ENCODE results near the gene CD99. TPM values are rescaled to one million over a fixed set of nuclear protein-coding genes. Genes with fewer than 3 reads are reported as not detected.

Gene CD99
- total RNA-seq, 1 experiment from 2014 or later: 1,443 TPM

GRCh38 chrX:2694914-2695267 lies 3.8 kb downstream of the CD99 start:
- BruUV-seq (replicated peaks): TSS peak; percentile 1
- Histone ChIP-seq H3K9me3 (ENCODE audit: low read depth, low read length, poor library complexity, severe bottlenecking) (no peaks in the 10 kb centered on the region), H3K27me3 (replicated peaks; ENCODE audit: insufficient read depth, low read depth, low read length, poor library complexity) (no peaks in the 10 kb centered on the region), H3K27ac (ENCODE audit: low read depth, low read length, poor library complexity, severe bottlenecking) (peak overlapping the region; percentile 97), H3K36me3 (ENCODE audit: insufficient read depth, low read length, poor library complexity, severe bottlenecking) (peaks cover 67% of the 10 kb centered on the region), H3K4me1 (ENCODE audit: insufficient read depth, low read length, poor library complexity, severe bottlenecking) (peaks cover 52% of the 10 kb centered on the region), H3K4me3 (ENCODE audit: low read depth, low read length, poor library complexity, severe bottlenecking) (peak overlapping the region; percentile 100)
- ChIA-PET POLR2A (ENCODE audit: low non-redundant PET) (no interaction called here), CTCF (no interaction called here)
- DNase-seq (ENCODE audit: low spot score): no peak
- intact Hi-C loops (cut with micrococcal nuclease; ENCODE audit: unreplicated experiment): loop anchor here (5.0 kb wide), 1 partner anchor 43 kb away; no protein-coding TSS in a partner anchor
- TF ChIP-seq EZH2 (IDR thresholded peaks at IDR 0.05; ENCODE audit: borderline replicate concordance, low read depth, low read length, poor library complexity, severe bottlenecking): no peak

GRCh38 chrX:2696698-2697215 lies 5.7 kb downstream of the CD99 start:
- intact Hi-C loops (cut with micrococcal nuclease; ENCODE audit: unreplicated experiment): no loop called here
- Histone ChIP-seq H3K27me3 (replicated peaks; ENCODE audit: insufficient read depth, low read depth, low read length, poor library complexity) (no peaks in the 10 kb centered on the region), H3K36me3 (ENCODE audit: insufficient read depth, low read length, poor library complexity, severe bottlenecking) (peaks cover 78% of the 10 kb centered on the region), H3K27ac (ENCODE audit: low read depth, low read length, poor library complexity, severe bottlenecking) (peak overlapping the region; percentile 97), H3K9me3 (ENCODE audit: low read depth, low read length, poor library complexity, severe bottlenecking) (no peaks in the 10 kb centered on the region), H3K4me1 (ENCODE audit: insufficient read depth, low read length, poor library complexity, severe bottlenecking) (peaks cover 54% of the 10 kb centered on the region), H3K4me3 (ENCODE audit: low read depth, low read length, poor library complexity, severe bottlenecking) (peak overlapping the region; percentile 100)
- ChIA-PET POLR2A (ENCODE audit: low non-redundant PET) (no interaction called here), CTCF (no interaction called here)
- DNase-seq (ENCODE audit: low spot score): peak; percentile 97
- BruUV-seq (replicated peaks): no TSS peak
- TF ChIP-seq EZH2 (IDR thresholded peaks at IDR 0.05; ENCODE audit: borderline replicate concordance, low read depth, low read length, poor library complexity, severe bottlenecking): no peak
- no peak for TF ChIP-seq CTCF (conservative IDR thresholded peaks at IDR 0.05; ENCODE audit: low read depth, low read length)

- Histone ChIP-seq H3K36me3 (ENCODE audit: insufficient read depth, low read length, poor library complexity, severe bottlenecking) (peaks cover 76% of the 10 kb centered on the region), H3K4me3 (ENCODE audit: low read depth, low read length, poor library complexity, severe bottlenecking) (peak overlapping the region; percentile 100), H3K9me3 (ENCODE audit: low read depth, low read length, poor library complexity, severe bottlenecking) (no peaks in the 10 kb centered on the region), H3K27me3 (replicated peaks; ENCODE audit: insufficient read depth, low read depth, low read length, poor library complexity) (no peaks in the 10 kb centered on the region), H3K4me1 (ENCODE audit: insufficient read depth, low read length, poor library complexity, severe bottlenecking) (peaks cover 58% of the 10 kb centered on the region), H3K27ac (ENCODE audit: low read depth, low read length, poor library complexity, severe bottlenecking) (peak overlapping the region; percentile 97)
- no peak for DNase-seq (ENCODE audit: low spot score)
- TF ChIP-seq CTCF (conservative IDR thresholded peaks at IDR 0.05; ENCODE audit: low read depth, low read length) (no peak), EZH2 (IDR thresholded peaks at IDR 0.05; ENCODE audit: borderline replicate concordance, low read depth, low read length, poor library complexity, severe bottlenecking) (no peak)
- ChIA-PET POLR2A (ENCODE audit: low non-redundant PET) (no interaction called here), CTCF (no interaction called here)
- BruUV-seq (replicated peaks): no TSS peak
- intact Hi-C loops (cut with micrococcal nuclease; ENCODE audit: unreplicated experiment): no loop called here
Measured at GRCh38 chrX:2697306-2697705, 6.2 kb downstream of the CD99 start.

- peaks cover 63% of the 10 kb centered on the region for H3K4me1 ChIP-seq (ENCODE audit: insufficient read depth, low read length, poor library complexity, severe bottlenecking)
Measured at GRCh38 chrX:2697741-2698299, 6.7 kb downstream of the CD99 start.

More at GRCh38 chrX:2697741-2698299, 6.7 kb downstream of the CD99 start:
- H3K27me3 ChIP-seq (replicated peaks; ENCODE audit: insufficient read depth, low read depth, low read length, poor library complexity): no peaks in the 10 kb centered on the region
- peak overlapping the region; percentile 97 for H3K27ac ChIP-seq (ENCODE audit: low read depth, low read length, poor library complexity, severe bottlenecking)
- ChIA-PET POLR2A (ENCODE audit: low non-redundant PET) (no interaction called here), CTCF (no interaction called here)
- no peaks in the 10 kb centered on the region for H3K9me3 ChIP-seq (ENCODE audit: low read depth, low read length, poor library complexity, severe bottlenecking)
- TF ChIP-seq EZH2 (IDR thresholded peaks at IDR 0.05; ENCODE audit: borderline replicate concordance, low read depth, low read length, poor library complexity, severe bottlenecking) (no peak), CTCF (conservative IDR thresholded peaks at IDR 0.05; ENCODE audit: low read depth, low read length) (no peak)
- H3K36me3 ChIP-seq (ENCODE audit: insufficient read depth, low read length, poor library complexity, severe bottlenecking): peaks cover 71% of the 10 kb centered on the region
- intact Hi-C loops (cut with micrococcal nuclease; ENCODE audit: unreplicated experiment): no loop called here
- no TSS peak for BruUV-seq (replicated peaks)
- peak overlapping the region; percentile 100 for H3K4me3 ChIP-seq (ENCODE audit: low read depth, low read length, poor library complexity, severe bottlenecking)
- DNase-seq (ENCODE audit: low spot score): no peak
